HG02678 (cell line): ENCODE data around the gene CACNA1C.
A peak's percentile ranks its signal among the peaks of the same experiment; 100 is the strongest.
"Not testable (repeated sequence)": the region's sequence is repeated elsewhere in the genome, so short reads cannot be mapped to it uniquely, and the experiment has no call there.

Source experiments
- ATAC-seq: cut with Tn5 transposase; IDR thresholded peaks from one replicate; pipeline ENCODE4 v1.9.1; 2021; ENCODE audit warnings: mild to moderate bottlenecking, moderate library complexity; ENCODE audit not compliant: unreplicated experiment

The CACNA1C gene

DNA sequence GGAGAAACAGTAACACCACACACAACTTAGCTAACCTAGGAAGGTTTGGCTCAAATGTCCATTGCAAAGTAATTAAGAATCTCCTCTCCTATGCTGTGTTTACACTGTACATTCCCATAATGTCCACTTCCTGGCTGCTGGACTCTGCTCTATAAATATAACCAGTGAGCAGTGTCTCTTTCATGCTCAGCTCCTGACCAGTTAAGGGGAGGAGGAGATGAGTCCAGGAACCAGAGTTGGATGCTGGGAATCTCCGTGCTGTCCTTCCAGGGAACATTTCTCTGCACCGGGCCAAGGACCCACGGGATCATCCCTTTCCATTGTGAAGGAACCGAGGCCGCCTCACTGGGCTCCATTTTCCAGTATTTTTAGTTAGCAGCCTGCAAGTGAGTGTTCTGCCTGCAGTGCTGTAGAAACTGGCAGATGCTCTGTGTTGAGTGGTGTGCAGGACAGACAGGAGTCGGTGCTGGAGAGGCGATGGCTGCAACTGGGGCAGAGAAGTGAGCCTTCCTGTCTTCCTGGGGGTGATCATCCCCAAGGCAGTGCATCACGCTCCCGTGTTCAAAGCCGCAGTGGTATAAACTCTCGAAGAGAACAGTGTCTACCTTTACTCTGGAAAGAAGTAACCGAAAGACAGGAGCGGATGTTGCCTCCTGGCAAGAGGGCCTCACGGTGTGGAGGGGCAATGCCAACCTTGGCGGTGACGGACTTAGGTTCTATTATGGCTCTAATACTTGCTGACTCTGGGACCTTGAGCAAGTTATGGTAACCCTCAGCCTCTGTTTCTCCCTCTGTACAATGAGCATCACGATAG is 195.5 kb downstream of the CACNA1C start:
- no peak for ATAC-seq

GRCh38 chr12:2248901-2249381 is 196.2 kb downstream of the CACNA1C start:
- ATAC-seq, result peak; percentile 80

DNA sequence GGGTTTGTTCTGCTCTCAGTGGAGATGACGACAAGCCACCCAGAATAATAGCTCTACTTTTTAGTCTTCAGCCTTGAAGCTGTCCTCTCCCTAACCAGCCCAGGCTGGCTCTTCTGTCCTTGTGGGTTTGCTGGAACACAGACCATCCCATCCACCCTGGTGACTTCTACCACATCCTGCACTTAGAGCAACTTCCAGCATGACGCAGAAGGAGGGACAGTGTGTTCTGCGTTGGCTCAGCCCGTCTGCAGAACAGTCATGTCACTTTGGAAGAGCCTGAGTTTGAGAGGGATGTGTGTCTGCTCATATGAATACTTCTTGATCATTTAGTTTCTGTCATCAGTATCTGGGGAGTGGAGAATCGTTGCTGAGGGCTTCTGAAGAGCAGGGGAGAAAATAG is 198.0 kb downstream of the CACNA1C start:
- ATAC-seq, result no peak

GRCh38 chr12:2251526-2252209 is 198.9 kb downstream of the CACNA1C start:
- ATAC-seq, result no peak

- no peak for ATAC-seq
Observed at GRCh38 chr12:2255311-2255710, 202.5 kb downstream of the CACNA1C start.

GRCh38 chr12:2255731-2256130 is 202.9 kb downstream of the CACNA1C start:
- not testable (repeated sequence) for ATAC-seq

DNA sequence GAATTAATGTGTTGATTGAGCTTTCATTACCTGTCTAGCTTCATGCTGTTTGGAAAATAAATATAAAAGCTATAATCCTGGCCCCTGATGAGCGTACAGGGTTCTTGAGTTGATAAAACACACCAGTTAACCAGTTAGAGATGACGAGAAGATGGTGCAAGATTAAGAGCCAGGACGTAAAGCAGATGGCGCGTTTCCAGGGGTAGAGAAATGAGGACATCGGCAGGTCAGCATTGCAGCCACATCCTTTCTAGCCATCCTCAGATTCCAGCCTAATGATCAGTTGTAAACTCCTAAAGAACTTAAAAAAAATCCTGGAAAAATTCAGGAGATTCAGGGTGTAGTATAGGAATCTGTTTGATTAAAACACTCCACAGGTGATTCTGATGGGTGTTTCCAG is 203.7 kb downstream of the CACNA1C start:
- ATAC-seq, result no peak

DNA sequence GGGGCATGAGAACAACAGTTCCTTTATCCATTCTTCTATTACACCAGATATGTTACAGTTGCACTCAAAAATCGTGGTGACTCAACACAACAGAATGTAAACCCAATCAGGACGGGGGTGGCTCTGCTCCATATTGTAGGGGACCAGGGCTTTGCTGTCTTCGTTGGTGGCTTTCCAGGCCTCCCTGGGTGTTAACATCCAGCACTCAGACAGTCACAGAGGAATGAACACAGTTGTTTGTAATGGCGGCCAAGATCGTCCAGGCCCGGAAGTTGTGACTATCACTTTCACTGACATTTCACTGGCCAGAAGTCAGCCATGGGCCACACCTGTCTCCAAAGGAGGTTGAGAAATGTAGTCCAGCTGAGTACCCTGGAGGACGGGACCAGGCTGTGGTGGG is 204.1 kb downstream of the CACNA1C start:
- no peak for ATAC-seq

DNA sequence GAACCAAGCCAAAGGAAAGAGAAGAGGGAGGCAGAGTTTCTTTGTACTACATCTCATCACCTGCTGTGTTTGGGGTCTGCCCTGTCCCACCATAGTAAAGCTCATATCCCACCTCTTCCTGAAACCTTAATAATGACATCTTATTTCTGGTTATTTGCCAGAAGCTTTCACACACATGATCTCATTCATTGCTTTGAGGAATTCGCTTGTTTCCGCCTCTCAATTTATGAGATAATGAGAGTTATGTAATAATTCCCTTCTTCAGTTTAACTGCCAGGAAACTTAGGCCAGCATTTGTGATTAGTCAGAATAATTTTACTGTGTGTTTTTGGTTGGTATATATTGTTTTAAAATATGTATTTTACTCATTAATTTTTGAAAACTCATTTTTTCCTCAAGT is 205.2 kb downstream of the CACNA1C start:
- ATAC-seq, result no peak

DNA sequence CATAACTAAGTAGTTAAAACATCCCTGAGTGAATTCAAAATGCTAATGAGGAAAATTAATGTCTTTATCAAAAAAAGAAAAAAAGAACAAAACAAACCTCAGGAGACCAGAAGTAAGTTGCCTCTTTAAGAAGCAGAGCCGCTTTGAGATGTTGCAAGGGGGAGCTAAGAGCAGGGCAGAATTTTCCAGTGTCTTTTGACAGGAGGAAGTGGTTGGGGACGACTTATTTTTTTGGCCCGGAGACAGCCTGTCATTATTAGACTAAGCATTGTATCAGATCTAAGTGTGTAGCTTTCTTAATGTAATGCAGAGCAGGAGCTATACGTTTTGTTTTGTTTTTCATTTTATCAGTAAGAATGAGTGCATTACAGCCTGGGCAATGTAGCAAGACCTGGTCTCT is 206.6 kb downstream of the CACNA1C start:
- no peak for ATAC-seq

DNA sequence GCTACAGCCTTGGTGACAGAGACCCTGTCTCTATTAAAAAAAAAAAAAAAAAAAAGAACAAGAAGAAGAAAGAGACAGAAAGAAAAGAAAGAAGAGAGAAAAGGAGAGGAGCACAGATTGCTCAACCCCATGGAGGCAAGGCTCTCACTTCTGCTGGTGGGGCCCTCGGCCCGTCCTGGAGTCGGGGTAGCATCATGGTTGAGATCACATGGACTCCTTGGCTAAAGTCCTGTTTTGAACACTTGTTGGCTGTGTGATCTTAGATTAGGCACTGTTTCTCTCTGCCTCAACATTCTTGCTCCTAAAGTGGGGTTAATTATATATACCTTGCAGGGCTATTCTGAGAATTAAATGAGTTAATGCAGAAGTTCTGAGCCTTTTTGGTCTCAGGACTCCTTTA is 207.7 kb downstream of the CACNA1C start:
- no peak for ATAC-seq

- ATAC-seq, result no peak
Observed at GRCh38 chr12:2261708-2262107, 208.9 kb downstream of the CACNA1C start.

DNA sequence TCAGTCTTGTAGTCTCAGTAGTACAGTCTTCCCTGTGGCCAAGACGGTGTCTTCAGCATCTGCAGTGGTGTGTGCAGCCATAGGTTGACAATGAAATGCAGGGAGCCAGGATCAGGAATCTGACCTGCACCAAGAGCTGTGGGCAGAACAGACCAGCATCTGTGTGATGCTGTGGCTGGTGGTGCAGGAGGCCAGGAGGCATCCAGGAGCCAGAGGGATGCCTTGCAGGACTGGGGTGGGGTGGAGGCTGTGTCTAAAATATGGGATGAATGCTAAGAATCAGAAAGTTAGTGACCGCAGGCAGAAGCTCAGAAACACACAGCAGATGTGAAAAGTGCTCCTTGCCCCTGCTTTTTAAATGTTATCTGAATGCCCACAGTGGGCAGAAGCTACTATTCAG is 209.7 kb downstream of the CACNA1C start:
- no peak for ATAC-seq

DNA sequence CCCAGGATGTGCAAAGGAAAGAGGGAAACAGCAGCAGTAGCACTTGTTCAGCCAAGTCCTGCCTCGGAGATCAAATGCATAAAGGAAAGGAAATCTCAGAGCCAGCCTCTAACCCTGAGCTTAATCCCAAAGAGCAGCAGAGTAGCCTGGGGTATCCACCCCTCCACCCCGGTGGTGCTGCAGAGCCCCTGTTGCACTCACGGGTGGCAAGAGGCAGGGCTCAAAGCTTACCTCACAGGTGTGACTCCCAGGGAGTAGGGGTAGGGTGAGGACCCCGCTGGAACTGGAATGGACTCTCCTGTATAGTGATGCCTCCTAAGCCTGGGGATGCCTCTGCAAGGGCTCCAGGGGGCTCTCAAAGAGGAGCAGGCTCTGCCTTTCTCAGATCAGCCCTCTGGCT is 211.1 kb downstream of the CACNA1C start:
- no peak for ATAC-seq

GRCh38 chr12:2264651-2265232 is 212.0 kb downstream of the CACNA1C start:
- ATAC-seq, result no peak

DNA sequence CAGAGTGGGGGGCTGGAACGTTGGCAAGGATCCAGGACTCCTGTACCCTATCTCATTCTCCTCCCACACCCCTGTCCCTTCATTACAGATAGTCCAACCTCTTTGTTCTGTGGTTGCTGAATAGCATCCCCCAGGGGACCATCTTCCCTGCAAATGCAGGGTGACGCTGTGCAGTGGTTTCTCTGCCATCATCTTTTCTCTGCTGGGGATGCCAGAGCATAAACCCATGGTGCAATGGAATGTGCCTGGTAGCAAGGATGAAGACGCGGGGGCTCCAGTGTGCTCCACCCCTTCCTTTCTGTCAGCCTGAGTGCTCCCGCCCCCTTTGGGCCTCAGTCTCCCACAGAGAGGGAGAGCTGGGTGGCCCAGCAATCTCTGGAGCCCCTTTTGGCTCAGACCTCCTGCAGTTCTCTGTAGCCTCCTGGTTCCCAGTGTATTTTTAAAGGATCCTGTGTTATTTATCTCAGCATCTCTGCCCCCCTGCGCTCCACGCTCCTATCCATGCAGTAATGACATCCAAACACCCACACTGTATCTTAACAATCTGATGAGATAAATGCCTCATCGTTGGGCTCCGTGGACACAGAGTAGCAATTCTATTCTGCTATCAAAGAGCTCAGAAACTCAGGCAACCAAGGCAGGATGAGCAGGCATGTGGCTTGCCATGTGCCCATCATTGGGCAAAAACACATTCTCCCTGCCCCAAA is 212.8 kb downstream of the CACNA1C start:
- no peak for ATAC-seq

DNA sequence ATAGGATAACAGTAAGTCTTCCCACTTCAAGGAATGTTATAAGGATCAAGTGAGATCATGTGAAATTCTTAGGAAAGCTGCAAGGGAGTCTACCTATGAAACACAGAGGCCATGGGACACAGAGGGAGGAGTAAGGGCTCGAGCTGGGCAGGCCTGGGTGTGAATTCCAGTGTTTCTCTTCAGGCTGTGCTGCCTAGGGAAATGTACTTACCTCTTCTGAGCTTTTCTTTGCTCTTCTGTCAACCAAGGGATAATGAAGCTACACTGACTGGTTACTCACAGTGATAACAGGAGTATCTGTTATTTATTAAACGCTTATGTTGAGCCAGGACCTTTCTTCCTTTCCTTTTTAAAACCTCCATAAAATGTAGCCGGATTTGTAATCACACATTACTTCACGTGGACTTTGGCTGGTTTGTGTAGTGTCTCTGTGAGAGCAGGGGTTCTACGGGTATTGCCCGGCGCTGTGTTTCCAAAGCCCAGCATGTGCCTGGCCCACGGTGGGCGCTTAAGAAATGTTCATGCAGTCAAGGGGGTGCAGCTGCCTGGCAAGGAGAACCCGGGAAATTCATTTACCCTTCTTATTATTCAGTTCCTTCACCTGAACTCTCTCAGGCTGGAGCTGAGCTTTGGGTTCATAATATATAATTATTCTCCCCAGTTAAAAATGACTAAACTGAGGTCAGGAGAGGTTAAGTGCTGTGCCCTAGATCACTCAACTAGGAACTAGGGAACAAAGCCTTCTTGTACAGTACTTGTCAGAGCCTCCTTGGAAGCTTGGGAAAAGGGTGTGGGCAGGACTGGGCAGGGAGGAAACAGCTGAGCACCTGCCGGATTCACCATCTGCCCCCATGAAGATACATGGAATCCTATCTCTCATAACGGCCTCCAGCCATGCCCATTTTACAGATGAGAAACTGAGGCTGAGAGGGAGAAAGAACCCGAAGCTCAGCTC is 214.2 kb downstream of the CACNA1C start:
- ATAC-seq, result no peak

DNA sequence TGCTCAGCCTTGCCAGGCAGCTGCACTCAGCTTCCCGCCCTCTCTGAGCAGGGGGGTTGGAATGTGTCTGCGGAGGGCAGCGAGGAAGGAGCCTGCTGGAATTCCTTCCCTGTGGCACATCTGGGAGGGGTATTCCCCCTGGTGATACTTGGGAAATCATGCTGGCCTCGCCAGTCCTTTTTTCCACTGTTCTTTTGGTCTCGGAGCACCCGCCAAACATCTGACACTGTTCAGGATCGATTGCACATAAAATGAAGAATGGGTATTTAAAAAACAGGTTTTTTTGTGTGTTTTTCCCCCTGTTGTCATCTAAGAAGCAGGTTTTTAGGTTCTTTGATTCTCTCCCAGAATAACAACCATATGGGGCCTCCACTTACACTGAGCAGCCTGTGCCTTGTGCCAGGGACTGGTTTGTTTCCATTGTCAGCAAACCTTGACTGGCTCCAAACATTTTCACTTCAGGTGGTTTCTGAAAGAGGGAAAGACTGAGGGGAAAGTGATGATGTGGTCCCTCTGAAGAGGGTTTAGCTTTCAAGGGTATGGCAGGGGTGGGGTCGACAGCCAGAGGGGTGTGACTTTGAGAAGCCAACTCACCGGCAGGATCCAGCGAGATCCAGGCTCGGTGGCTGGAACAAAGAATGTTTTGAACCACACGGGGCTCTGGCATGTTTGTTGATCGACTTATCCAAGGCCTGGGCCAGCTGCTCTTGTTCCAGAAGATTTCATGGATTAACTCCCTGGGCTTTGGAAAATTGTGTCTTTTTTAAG is 215.1 kb downstream of the CACNA1C start:
- no peak for ATAC-seq

- no peak for ATAC-seq
Observed at GRCh38 chr12:2268471-2269286, 215.9 kb downstream of the CACNA1C start.
